Activated T-helper 2 cell treated with anti-CD3 and anti-CD28 coated beads, Interferon-gamma antibody, Interleukin-2, Interleukin-4, amounts not matched to agents 10 μg/mL and 5 μg/mL and 100 μg/mL, durations not matched to agents 14 hours and 24 hours and 36 hours (primary cell): ENCODE data around the gene N4BP2L1. TPM values are rescaled to one million over a fixed set of nuclear protein-coding genes. Genes with fewer than 3 reads are reported as not detected.

Source experiments
- DNase-seq: peaks from one replicate; pipeline ENCODE4 v3.0.0; 2021; ENCODE audit warnings: low spot score
- H3K27ac Mint-ChIP-seq: one replicate; pipeline ENCODE4 v1.8.0; 2021; ENCODE audit warnings: mixed read lengths
- H3K27me3 Mint-ChIP-seq: one replicate; pipeline ENCODE4 v1.8.0; 2021; ENCODE audit warnings: low read depth, mixed read lengths
- H3K36me3 Mint-ChIP-seq: one replicate; pipeline ENCODE4 v1.8.0; 2021; ENCODE audit warnings: low read depth, mixed read lengths
- H3K4me1 Mint-ChIP-seq: one replicate; pipeline ENCODE4 v1.8.0; 2021; ENCODE audit warnings: low read depth, mixed read lengths
- H3K4me3 Mint-ChIP-seq: one replicate; pipeline ENCODE4 v1.8.0; 2021; ENCODE audit warnings: low read depth, mild to moderate bottlenecking, moderate library complexity, mixed read lengths
- H3K9me3 Mint-ChIP-seq: one replicate; pipeline ENCODE4 v1.8.0; 2021; ENCODE audit warnings: mixed read lengths
- intact Hi-C: fragments of 100-400 bp; cut with micrococcal nuclease; formaldehyde crosslinking; loops from one replicate; pipeline ENCODE4 v1.15.1; 2023
- total RNA-seq: library from RNA; stranded (reverse); gene quantifications from 2 replicates; pipeline ENCODE4 v1.2.3, GENCODE V29; 2022

The N4BP2L1 gene
- total RNA-seq, 1 donor from 2014 or later = 28.6 TPM

- Mint-ChIP-seq H3K36me3 (peaks cover 29% of the 10 kb centered on the region), H3K4me1 (peaks cover 8% of the 10 kb centered on the region), H3K27me3 (no peaks in the 10 kb centered on the region), H3K27ac (no peak overlapping the region), H3K4me3 (no peak overlapping the region), H3K9me3 (peaks cover 25% of the 10 kb centered on the region)
- intact Hi-C loops = no loop called here
- no peak for DNase-seq
These were observed 26.1 kb upstream of the N4BP2L1 start for GRCh38 chr13:32453981-32454380.

DNA sequence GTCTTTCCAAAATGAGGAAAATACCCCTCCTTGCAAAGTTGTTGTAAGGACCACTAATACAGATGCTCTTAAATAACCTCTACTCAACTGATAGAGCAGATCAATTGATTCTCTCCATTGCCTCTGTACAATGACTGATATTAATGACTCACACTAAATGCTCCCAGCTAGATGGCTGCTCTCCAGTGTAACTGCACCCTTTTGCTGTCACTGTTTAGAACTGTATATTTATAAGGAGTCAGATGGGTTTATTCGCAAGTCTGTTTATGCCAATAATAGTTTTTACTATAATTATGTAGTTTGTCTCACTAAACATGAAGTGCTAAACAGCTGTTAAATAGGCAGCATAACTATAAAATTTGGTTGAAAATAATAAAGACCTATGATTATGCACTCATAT, 21.0 kb upstream of the N4BP2L1 start:
- Mint-ChIP-seq H3K27me3 (no peaks in the 10 kb centered on the region), H3K4me3 (no peak overlapping the region), H3K4me1 (peaks cover 13% of the 10 kb centered on the region), H3K36me3 (peaks cover 5% of the 10 kb centered on the region), H3K27ac (no peak overlapping the region), H3K9me3 (no peaks in the 10 kb centered on the region)
- intact Hi-C loops = no loop called here
- no peak for DNase-seq

- no peak overlapping the region for H3K4me3 Mint-ChIP-seq
- no peak for DNase-seq
- no peaks in the 10 kb centered on the region for H3K27me3 Mint-ChIP-seq
- intact Hi-C loops = no loop called here
- peaks cover 5% of the 10 kb centered on the region for H3K36me3 Mint-ChIP-seq
- no peaks in the 10 kb centered on the region for H3K9me3 Mint-ChIP-seq
- H3K27ac Mint-ChIP-seq = no peak overlapping the region
- H3K4me1 Mint-ChIP-seq = peaks cover 14% of the 10 kb centered on the region
These were observed 20.1 kb upstream of the N4BP2L1 start for GRCh38 chr13:32447894-32448623.

DNA sequence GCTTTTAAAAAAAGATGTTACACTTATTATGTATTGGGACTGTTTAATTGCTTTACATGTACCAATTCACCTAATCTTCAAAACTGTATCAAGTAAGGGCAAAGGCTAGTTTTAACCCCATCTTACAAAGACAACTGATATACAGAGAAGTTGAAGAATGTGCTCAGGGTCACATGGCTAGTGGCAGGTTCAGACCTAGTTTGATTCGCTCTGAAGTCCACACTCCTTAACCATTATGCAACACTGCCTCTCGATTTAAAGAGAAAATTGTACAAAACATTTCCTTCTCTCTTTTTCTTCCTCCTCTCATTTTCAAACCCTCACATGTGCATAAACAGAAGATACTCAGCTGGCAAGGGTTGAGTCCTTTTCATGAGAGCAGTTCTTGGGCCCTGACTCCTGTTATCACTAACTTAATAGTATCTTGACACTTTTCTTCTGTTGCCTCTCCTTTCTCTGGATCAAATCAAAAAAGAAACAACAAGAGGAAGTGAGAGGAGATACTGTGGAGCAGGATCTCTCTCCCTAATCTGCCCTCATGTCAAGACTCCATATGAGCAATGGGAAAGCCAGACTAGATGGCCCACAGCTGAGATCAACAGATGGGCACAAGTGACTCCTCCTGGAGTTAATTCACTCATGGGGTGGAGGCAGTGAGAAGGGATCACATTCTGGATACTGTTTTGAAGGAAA, 19.0 kb upstream of the N4BP2L1 start:
- no peak for DNase-seq
- Mint-ChIP-seq H3K4me3 (no peak overlapping the region), H3K9me3 (no peaks in the 10 kb centered on the region), H3K27ac (no peak overlapping the region), H3K36me3 (peaks cover 5% of the 10 kb centered on the region), H3K27me3 (no peaks in the 10 kb centered on the region), H3K4me1 (peaks cover 19% of the 10 kb centered on the region)
- intact Hi-C loops = no loop called here

DNA sequence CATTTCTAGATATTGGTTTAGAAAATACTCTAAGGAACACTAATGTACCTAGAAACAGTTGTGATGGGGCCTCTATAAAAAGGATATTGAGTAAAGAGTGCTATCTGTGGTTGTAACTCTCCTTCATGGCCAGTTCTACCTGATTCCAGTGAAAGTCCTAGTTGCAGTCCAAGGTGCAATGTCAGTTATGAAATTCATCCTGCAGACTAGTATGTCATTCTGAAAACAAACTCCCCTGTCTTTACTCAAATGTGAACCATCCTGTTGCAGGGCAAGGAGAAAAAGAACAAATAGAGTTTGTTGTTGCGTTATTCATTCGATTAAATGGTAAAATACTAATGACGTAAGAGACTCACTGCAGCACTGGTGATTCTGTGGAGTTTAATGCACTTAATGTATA, 18.3 kb upstream of the N4BP2L1 start:
- no peak overlapping the region for H3K4me3 Mint-ChIP-seq
- H3K27me3 Mint-ChIP-seq = no peaks in the 10 kb centered on the region
- no peaks in the 10 kb centered on the region for H3K9me3 Mint-ChIP-seq
- H3K27ac Mint-ChIP-seq = no peak overlapping the region
- H3K4me1 Mint-ChIP-seq = peaks cover 19% of the 10 kb centered on the region
- DNase-seq = no peak
- intact Hi-C loops = no loop called here
- H3K36me3 Mint-ChIP-seq = peaks cover 4% of the 10 kb centered on the region

DNA sequence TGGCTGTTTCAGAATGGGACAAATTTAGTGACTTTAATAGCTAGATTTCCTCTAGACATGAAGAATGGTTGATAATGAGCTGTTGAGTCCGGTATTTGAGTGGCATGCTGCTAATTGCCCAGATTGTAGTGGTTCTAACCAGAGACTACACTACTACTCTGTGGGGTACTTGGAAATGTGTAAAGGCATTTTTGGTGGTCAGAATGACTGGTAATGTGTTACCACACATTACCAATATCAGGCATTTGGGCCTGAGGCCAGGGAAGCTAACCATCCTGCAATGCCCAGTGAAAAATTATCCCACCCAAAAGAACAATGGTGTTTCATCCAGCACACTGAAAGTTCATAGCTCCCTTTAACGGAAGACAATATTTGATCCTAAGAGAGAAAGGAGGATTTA, 17.5 kb upstream of the N4BP2L1 start:
- Mint-ChIP-seq H3K36me3 (no peaks in the 10 kb centered on the region), H3K4me3 (no peak overlapping the region), H3K4me1 (peaks cover 19% of the 10 kb centered on the region), H3K27ac (no peak overlapping the region), H3K9me3 (no peaks in the 10 kb centered on the region), H3K27me3 (no peaks in the 10 kb centered on the region)
- no peak for DNase-seq
- intact Hi-C loops = no loop called here

DNA sequence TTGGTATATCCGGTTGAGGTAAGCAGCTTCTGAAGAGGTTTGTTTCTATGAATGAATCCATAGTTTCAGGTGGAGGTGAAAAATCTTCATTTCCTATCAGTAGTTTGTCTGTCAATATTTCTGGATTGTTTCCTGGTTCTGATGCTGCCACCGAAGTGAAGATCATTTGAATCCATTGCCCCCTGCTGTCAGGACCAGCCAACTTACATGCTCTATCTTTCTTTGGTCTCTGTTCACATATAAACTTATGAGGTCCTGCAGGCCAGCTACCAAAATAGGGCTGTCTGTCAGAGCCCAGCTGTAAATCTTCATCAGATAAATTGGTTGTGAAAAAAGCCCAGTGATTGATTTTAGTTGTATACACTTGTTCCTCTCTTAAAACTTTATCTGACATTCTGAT, 15.2 kb upstream of the N4BP2L1 start:
- Mint-ChIP-seq H3K9me3 (no peaks in the 10 kb centered on the region), H3K27me3 (no peaks in the 10 kb centered on the region), H3K4me1 (peaks cover 14% of the 10 kb centered on the region), H3K27ac (no peak overlapping the region), H3K36me3 (no peaks in the 10 kb centered on the region), H3K4me3 (no peak overlapping the region)
- intact Hi-C loops = no loop called here
- DNase-seq = no peak

DNA sequence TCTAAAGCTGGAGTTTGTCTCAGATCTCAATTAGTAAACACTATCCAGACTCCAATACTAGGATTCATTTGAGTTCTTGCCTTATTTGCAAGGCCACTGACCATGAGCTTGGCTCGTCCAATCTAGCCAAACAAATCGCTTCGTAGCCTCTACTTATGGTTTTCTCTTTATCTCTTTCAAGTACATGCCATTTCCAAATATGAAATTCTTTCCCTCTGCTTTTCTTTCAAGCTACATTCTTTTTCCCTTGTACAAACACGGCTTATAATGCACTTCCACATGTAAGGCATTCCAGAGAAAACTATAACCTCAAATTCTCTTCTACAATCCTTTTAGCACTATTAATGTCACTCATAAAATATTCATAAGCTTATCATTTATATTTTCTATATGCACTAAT, 10.9 kb upstream of the N4BP2L1 start:
- Mint-ChIP-seq H3K4me1 (peaks cover 12% of the 10 kb centered on the region), H3K27me3 (no peaks in the 10 kb centered on the region), H3K4me3 (no peak overlapping the region), H3K27ac (no peak overlapping the region), H3K36me3 (no peaks in the 10 kb centered on the region), H3K9me3 (no peaks in the 10 kb centered on the region)
- no peak for DNase-seq
- intact Hi-C loops = no loop called here

DNA sequence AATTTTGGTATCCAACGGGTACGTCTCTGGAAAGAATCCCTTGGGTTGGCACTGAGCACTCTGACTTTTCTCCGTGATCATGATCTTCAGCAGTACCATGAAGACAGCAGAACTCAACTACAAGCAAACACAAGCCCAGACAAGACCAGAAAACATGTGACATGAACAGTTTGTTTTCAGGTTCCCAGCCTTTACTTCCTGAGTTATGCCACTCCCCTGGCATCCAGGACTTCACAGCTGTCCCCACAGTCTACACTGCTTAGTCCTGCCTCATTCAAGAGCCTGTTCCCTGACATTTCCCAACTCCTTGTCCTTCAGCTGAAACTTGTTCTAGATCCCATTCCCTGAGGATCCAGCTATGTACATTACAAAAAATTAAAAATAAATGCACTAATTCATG, 4.9 kb upstream of the N4BP2L1 start:
- peaks cover 2% of the 10 kb centered on the region for H3K36me3 Mint-ChIP-seq

DNA sequence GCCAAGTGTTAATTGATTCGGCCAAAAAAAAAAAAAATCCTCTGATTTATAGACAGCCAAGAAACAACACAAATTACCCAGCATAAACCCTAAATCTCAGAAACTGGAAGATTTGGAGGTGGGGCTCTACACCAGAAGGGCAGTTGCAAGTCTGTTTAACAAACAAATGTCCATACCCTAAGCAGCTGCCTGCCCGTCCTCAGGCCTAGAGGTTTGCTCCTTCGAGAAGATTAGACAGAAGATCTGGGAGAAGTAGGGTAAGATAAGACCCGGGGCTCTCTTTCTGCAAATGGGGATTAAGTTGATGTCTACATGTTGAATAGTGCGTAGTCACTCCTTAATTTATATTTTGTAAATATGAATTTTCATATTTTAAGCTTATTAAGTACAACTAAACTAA, 3.4 kb upstream of the N4BP2L1 start:
- intact Hi-C loops = no loop called here
- Mint-ChIP-seq H3K9me3 (no peaks in the 10 kb centered on the region), H3K36me3 (peaks cover 7% of the 10 kb centered on the region), H3K27ac (no peak overlapping the region), H3K4me3 (no peak overlapping the region), H3K27me3 (no peaks in the 10 kb centered on the region), H3K4me1 (peaks cover 18% of the 10 kb centered on the region)
- no peak for DNase-seq

More for the DNA sequence above, 4.9 kb upstream of the N4BP2L1 start:
- Mint-ChIP-seq H3K9me3 (no peaks in the 10 kb centered on the region), H3K4me3 (no peak overlapping the region), H3K4me1 (peaks cover 16% of the 10 kb centered on the region), H3K27ac (no peak overlapping the region), H3K27me3 (no peaks in the 10 kb centered on the region)
- no peak for DNase-seq
- intact Hi-C loops = no loop called here

DNA sequence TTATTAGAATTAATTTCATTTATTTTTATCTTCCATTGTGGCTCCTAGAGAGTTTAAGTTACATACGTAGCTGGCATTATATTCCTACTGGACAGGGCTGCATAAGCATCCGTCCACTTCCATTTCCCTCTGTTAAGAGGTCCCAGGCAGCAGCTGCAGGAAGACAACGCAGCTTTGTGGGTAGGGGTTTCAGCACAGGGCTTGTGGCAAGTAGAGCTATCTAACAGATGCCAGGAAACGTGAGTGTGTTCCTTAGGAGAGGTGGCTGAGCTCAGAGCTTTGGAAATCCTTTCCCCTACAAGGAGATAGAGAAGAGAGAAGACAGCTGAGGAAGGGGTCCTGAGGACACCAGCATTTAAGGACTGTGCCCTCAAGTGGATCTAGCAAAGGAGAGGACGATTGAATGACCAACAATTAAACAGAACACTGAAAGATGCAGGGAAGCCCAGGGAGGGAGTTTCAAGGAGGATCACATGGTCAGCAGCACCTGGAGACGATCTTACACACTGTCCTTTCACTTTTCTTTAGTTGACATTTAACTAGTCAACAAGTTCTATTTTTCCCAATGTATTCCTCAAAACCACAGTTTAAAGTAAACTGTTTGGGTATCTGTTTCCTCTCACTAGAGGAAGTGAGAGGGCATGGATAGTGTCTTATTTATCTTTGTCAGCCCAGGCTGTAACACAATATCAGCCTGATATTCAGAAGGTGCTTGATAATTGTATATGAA, 2.3 kb upstream of the N4BP2L1 start:
- intact Hi-C loops = no loop called here
- Mint-ChIP-seq H3K4me3 (no peak overlapping the region), H3K4me1 (peaks cover 28% of the 10 kb centered on the region), H3K36me3 (peaks cover 19% of the 10 kb centered on the region), H3K9me3 (no peaks in the 10 kb centered on the region), H3K27me3 (no peaks in the 10 kb centered on the region), H3K27ac (peak overlapping the region; percentile 0)
- DNase-seq = no peak

DNA sequence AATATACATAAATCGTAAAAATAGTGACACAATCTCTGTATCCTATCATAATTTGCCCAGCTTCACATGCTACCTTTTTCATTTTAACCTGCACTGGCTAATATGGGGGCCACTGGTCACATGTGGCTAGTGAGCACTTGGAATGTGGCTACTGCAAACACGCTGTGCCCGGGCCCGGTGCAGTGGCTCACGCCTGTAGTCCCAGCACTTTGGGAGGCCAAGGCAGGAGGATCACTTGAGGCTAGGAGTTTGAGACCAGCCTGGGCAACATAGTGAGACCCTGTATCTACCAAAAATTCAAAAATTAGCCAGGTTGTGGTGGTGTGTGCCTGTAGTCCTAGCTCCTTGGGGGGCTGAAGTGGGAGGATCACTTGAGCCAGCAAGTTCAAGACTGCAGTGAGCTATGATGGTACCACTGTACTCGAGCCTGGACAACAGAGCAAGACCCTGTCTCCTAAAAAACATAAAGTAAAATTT, 1.5 kb upstream of the N4BP2L1 start:
- no peak for DNase-seq
- H3K36me3 Mint-ChIP-seq = peaks cover 23% of the 10 kb centered on the region
- intact Hi-C loops = loop anchor here (2.0 to 10.0 kb wide), 6 partner anchors 101 to 1249 kb away; partner anchors contain the start of genes FRY and PDS5B
- no peak overlapping the region for H3K4me3 Mint-ChIP-seq
- H3K9me3 Mint-ChIP-seq = no peaks in the 10 kb centered on the region
- H3K27ac Mint-ChIP-seq = no peak overlapping the region
- H3K4me1 Mint-ChIP-seq = peaks cover 30% of the 10 kb centered on the region
- H3K27me3 Mint-ChIP-seq = no peaks in the 10 kb centered on the region
